K562 (cell line): Measurements from ENCODE around the gene TRIM65. TPM values are rescaled to one million over a fixed set of nuclear protein-coding genes. Genes with fewer than 3 reads are reported as not detected.

ENCODE experiments used
- BCOR ChIP-seq: fragments of 450-650 bp; IDR thresholded peaks from 2 replicates; pipeline ENCODE4 v1.6.1; 2016
- CHD2 ChIP-seq: IDR thresholded peaks from 2 replicates; pipeline ENCODE4 v1.6.1; 2011; ENCODE audit warnings: low read depth, low read length
- COPS2 ChIP-seq: fragments of 450-650 bp; conservative IDR thresholded peaks from 2 replicates; pipeline ENCODE4 v1.6.1; 2016; ENCODE audit warnings: mild to moderate bottlenecking, moderate library complexity
- CSDE1 ChIP-seq, 2 experiments: fragments of 450-650 bp; IDR thresholded peaks; 2 replicates each; pipeline ENCODE4 v1.6.1; 2016; ENCODE audit warnings: mild to moderate bottlenecking in 1 of 2
- ELF1 ChIP-seq: fragments of 200-800 bp; sonication (Bioruptor generic); IDR thresholded peaks from 2 replicates; pipeline ENCODE4 v1.6.1; 2016; ENCODE audit warnings: missing genetic modification characterization, missing compliant biosample characterization
- HDAC3 ChIP-seq: fragments of 450-650 bp; IDR thresholded peaks from 2 replicates; pipeline ENCODE4 v1.6.1; 2018; ENCODE audit warnings: borderline replicate concordance, mild to moderate bottlenecking, moderate library complexity; ENCODE audit not compliant: partially characterized antibody
- HMG20A ChIP-seq: fragments of 450-650 bp; formaldehyde crosslinking; conservative IDR thresholded peaks from 2 replicates; pipeline ENCODE4 v1.4.0; 2020; ENCODE audit warnings: mild to moderate bottlenecking, mixed read lengths
- ILK ChIP-seq: fragments of 450-650 bp; IDR thresholded peaks from 2 replicates; pipeline ENCODE4 v1.6.1; 2016; ENCODE audit warnings: missing genetic modification characterization, low read depth, mild to moderate bottlenecking, missing compliant biosample characterization, moderate library complexity, borderline replicate concordance
- JUNB ChIP-seq: fragments of 450-650 bp; formaldehyde crosslinking; conservative IDR thresholded peaks from 2 replicates; pipeline ENCODE4 v1.4.0; 2020; ENCODE audit warnings: mild to moderate bottlenecking
- MXD1 ChIP-seq: fragments of 250-450 bp; sonication (Bioruptor Pico); IDR thresholded peaks from 2 replicates; pipeline ENCODE4 v1.8.0; 2021; ENCODE audit warnings: borderline replicate concordance, mild to moderate bottlenecking, moderate library complexity; ENCODE audit not compliant: poor library complexity, severe bottlenecking
- NR3C1 ChIP-seq: sonication (generic); formaldehyde crosslinking; IDR thresholded peaks from 2 replicates; pipeline ENCODE4 v1.8.1; 2022; ENCODE audit warnings: missing genetic modification reagents
- POLR2AphosphoS5 ChIP-seq: IDR thresholded peaks from 2 replicates; pipeline ENCODE4 v1.6.1; 2011; ENCODE audit warnings: mild to moderate bottlenecking, low read depth, low read length, moderate library complexity; ENCODE audit not compliant: control insufficient read depth, insufficient read depth
- POLR2H ChIP-seq: IDR thresholded peaks from 2 replicates; pipeline ENCODE4 v1.6.1; 2016; ENCODE audit warnings: missing genetic modification characterization, low read depth, mild to moderate bottlenecking, control low read depth, missing compliant biosample characterization, moderate library complexity
- PRMT5 ChIP-seq: sonication (generic); formaldehyde crosslinking; IDR thresholded peaks from 2 replicates; pipeline ENCODE4 v1.5.0; 2020; ENCODE audit warnings: missing genetic modification reagents
- RBBP5 ChIP-seq: fragments of 200-600 bp; sonication (generic); IDR thresholded peaks from 2 replicates; pipeline ENCODE4 v1.6.1; 2012; ENCODE audit warnings: borderline replicate concordance, mild to moderate bottlenecking, low read length, control low read depth, inconsistent platforms; ENCODE audit not compliant: insufficient read depth, poor library complexity, severe bottlenecking
- TBL1XR1 ChIP-seq, 2 experiments: IDR thresholded peaks; 2 replicates each; pipeline ENCODE4 v1.6.1; 2012; ENCODE audit warnings: improper control_type of control experiment in 2 of 2, low read length in 2 of 2, mild to moderate bottlenecking in 1 of 2
- TEAD4 ChIP-seq, 2 experiments: sonication (generic) in 1 of 2; formaldehyde crosslinking in 1 of 2; IDR thresholded peaks; 2 replicates each; pipeline versions ENCODE4 v1.6.1 to v1.8.0; 2012 to 2022; ENCODE audit warnings: borderline replicate concordance in 1 of 2, inconsistent platforms in 1 of 2, low read length in 1 of 2, mild to moderate bottlenecking in 1 of 2, missing genetic modification reagents in 1 of 2
- TFAM ChIP-seq: fragments of 250-450 bp; sonication (Bioruptor Pico); conservative IDR thresholded peaks from 2 replicates; pipeline ENCODE4 v1.5.0; 2021; ENCODE audit warnings: mild to moderate bottlenecking, moderate library complexity
- YBX1 ChIP-seq: fragments of 450-650 bp; IDR thresholded peaks from 2 replicates; pipeline ENCODE4 v1.7.1; 2016; ENCODE audit warnings: mild to moderate bottlenecking
- ZNF146 ChIP-seq: IDR thresholded peaks from one replicate; pipeline ENCODE4 v1.6.1; 2018; ENCODE audit warnings: missing compliant biosample characterization; ENCODE audit not compliant: unreplicated experiment
- ZNF165 ChIP-seq: fragments of 250-450 bp; sonication (Bioruptor Pico); IDR thresholded peaks from 2 replicates; pipeline ENCODE4 v1.4.0; 2020; ENCODE audit warnings: borderline replicate concordance
- ZNF197 ChIP-seq: fragments of 200-800 bp; sonication (Bioruptor generic); IDR thresholded peaks from 2 replicates; pipeline ENCODE4 v1.6.1; 2016; ENCODE audit warnings: low read depth, missing genetic modification characterization, missing compliant biosample characterization
- ZNF23 ChIP-seq: fragments of 250-450 bp; sonication (Bioruptor Pico); IDR thresholded peaks from 2 replicates; pipeline ENCODE4 v1.4.0; 2020; ENCODE audit warnings: mild to moderate bottlenecking
- ZNF511 ChIP-seq: sonication (generic); formaldehyde crosslinking; IDR thresholded peaks from 2 replicates; pipeline ENCODE4 v1.8.0; 2022; ENCODE audit warnings: mild to moderate bottlenecking, missing genetic modification reagents
- ZNF57 ChIP-seq: fragments of 450-650 bp; formaldehyde crosslinking; IDR thresholded peaks from 2 replicates; pipeline ENCODE4 v1.4.0; 2020; ENCODE audit warnings: mild to moderate bottlenecking, moderate library complexity
- ZNF717 ChIP-seq: fragments of 250-450 bp; sonication (Bioruptor Pico); IDR thresholded peaks from 2 replicates; pipeline ENCODE4 v1.5.0; 2021
- polyA plus RNA-seq, 8 experiments: library from polyadenylated mRNA; depleted of rRNA in 4 of 8; stranded (reverse) in 5 of 8; unstranded in 3 of 8; fragments of >200 nt; fragmentation: Nextera tagmentation in 2 of 8; fragmentation: Illumina TruSeq in 1 of 8; extraction: Ambion mirVana in 2 of 8; extraction: Trizol in 1 of 8; gene quantifications; 2 replicates each; pipeline versions ENCODE4 v1.2.1 to v1.2.3, GENCODE V29; 2011 to 2014; ENCODE audit warnings: inconsistent platforms in 1 of 8, missing spikeins in 1 of 8
- total RNA-seq, 7 experiments: library from RNA; depleted of rRNA in 6 of 7; stranded (reverse); fragments of >200 nt in 6 of 7; fragmentation: Illumina TruSeq in 2 of 7; extraction: Trizol in 2 of 7; gene quantifications; 2 replicates each; pipeline versions ENCODE4 v1.2.1 to v1.2.3, GENCODE V29; 2011 to 2021; ENCODE audit warnings: low replicate concordance in 1 of 7

Gene TRIM65
- total and polyA plus RNA-seq, 9 of the 15 experiments (the other 6 are each of a cell fraction or from before 2014, with no cell fraction given) = 2.8 to 45.7 (median 22.9) TPM

- no peak for TF ChIP-seq MXD1 (CRISPR knock-in tag)
- no peak for TF ChIP-seq COPS2
- no peak for TF ChIP-seq HMG20A (CRISPR knock-in tag)
- TF ChIP-seq TEAD4 (IDR thresholded peaks at IDR 0.05; ENCODE audit: low read length) = no peak
- no peak for TF ChIP-seq TEAD4 (CRISPR knock-in tag; IDR thresholded peaks at IDR 0.05; ENCODE audit: borderline replicate concordance)
- no peak for TF ChIP-seq NR3C1 (CRISPR knock-in tag)
- TF ChIP-seq ZNF165 (CRISPR knock-in tag) = no peak
- TF ChIP-seq JUNB (CRISPR knock-in tag) = no peak
- TF ChIP-seq ILK (tag) = no peak
- peak; percentile 47 for TF ChIP-seq RBBP5
- TF ChIP-seq CSDE1 (IDR thresholded peaks at IDR 0.05) = no peak
- peak; percentile 69 for TF ChIP-seq ZNF197 (CRISPR knock-in tag)
- TF ChIP-seq POLR2H (tag) = peak; percentile 82
- peak; percentile 68; the same call in 1 of the 2 replicates for TF ChIP-seq ELF1 (tag)
- TF ChIP-seq ZNF146 (CRISPR knock-in tag) = no peak
- no peak for TF ChIP-seq ZNF57 (CRISPR knock-in tag)
- TF ChIP-seq YBX1 = no peak
- no peak for TF ChIP-seq PRMT5 (CRISPR knock-in tag)
- TF ChIP-seq ZNF511 (CRISPR knock-in tag) = peak; percentile 62; the same call in 1 of the 2 replicates
- no peak for TF ChIP-seq ZNF717 (CRISPR knock-in tag)
- TF ChIP-seq POLR2AphosphoS5 = peak; percentile 53
- TF ChIP-seq ZNF23 = no peak
- TF ChIP-seq BCOR = 0 out of 2 replicates have a peak, but pooled peaks have one; percentile 13
- no peak for TF ChIP-seq CHD2
- no peak for TF ChIP-seq HDAC3
- TF ChIP-seq TBL1XR1 (IDR thresholded peaks at IDR 0.05; ENCODE audit: low read length in 2 of 2) = 0 out of 4 replicates have a peak, but pooled peaks of 1 of the 2 experiments have one; percentile 38
- TF ChIP-seq TFAM (CRISPR knock-in tag) = no peak
Measured at GRCh38 chr17:75843577-75844529, 52.9 kb downstream of the TRIM65 start, which contains the start of gene UNC13D (continued).
